ENCODE data around the gene FHAD1. TPM values are rescaled to one million over a fixed set of nuclear protein-coding genes. Genes with fewer than 3 reads are reported as not detected.

FHAD1 gene
- total and polyA plus RNA-seq, 2 donors (not counting 3 experiments of a cell fraction or from before 2014, with no cell fraction given): 0.04 to 0.69 TPM

- no peaks in the 10 kb centered on the region for H3K9me3 ChIP-seq (replicated peaks; ENCODE audit: control insufficient read depth, insufficient read depth, low read length)
- TF ChIP-seq GATA2 (IDR thresholded peaks at IDR 0.05; ENCODE audit: insufficient read depth, insufficient read length, low read depth, low read length): peak; percentile 98
- TF ChIP-seq FOS (IDR thresholded peaks at IDR 0.05; ENCODE audit: borderline replicate concordance, insufficient read depth, low read length): peak; percentile 80
- peak; percentile 48 for TF ChIP-seq POLR2A (IDR thresholded peaks at IDR 0.05; ENCODE audit: low read depth, low read length)
- TF ChIP-seq JUN (IDR thresholded peaks at IDR 0.05; ENCODE audit: borderline replicate concordance, insufficient read depth, insufficient read length, low read depth): peak; percentile 39
- no peak for TF ChIP-seq CTCF (IDR thresholded peaks at IDR 0.05; ENCODE audit: extremely low read depth in 1 of 2, insufficient read depth in 1 of 2, low read depth in 1 of 2, low read length in 2 of 2)
- TF ChIP-seq MAX (IDR thresholded peaks at IDR 0.05; ENCODE audit: insufficient read depth, insufficient read length): no peak
- peak; percentile 74 for TF ChIP-seq POLR2AphosphoS5 (IDR thresholded peaks at IDR 0.05; ENCODE audit: insufficient read depth, low read depth, low read length)
- no peak for TF ChIP-seq EZH2 (IDR thresholded peaks at IDR 0.05; ENCODE audit: borderline replicate concordance, low read depth, low read length, severe bottlenecking)
- TF ChIP-seq MYC (IDR thresholded peaks at IDR 0.05; ENCODE audit: low read depth, low read length): no peak
- POLR2A ChIA-PET: interaction anchor here (0.7 kb wide), 1 partner anchor 79 kb away, joined by 7 read pairs; no protein-coding TSS in a partner anchor
- no peaks in the 10 kb centered on the region for H4K20me1 ChIP-seq (replicated peaks; ENCODE audit: control insufficient read depth, extremely low read depth, insufficient read depth, low read length)
- no TSS peak for BruUV-seq (replicated peaks)
- H3K9ac ChIP-seq (replicated peaks; ENCODE audit: extremely low read depth, insufficient read depth, low read length): no peak overlapping the region
- H3K4me1 ChIP-seq (ENCODE audit: control insufficient read depth, extremely low read depth, insufficient read depth, low read length): peaks cover 58% of the 10 kb centered on the region
- H3K4me2 ChIP-seq (ENCODE audit: insufficient read depth, low read length): peak overlapping the region; percentile 5
- no peaks in the 10 kb centered on the region for H3K9me1 ChIP-seq (replicated peaks; ENCODE audit: control insufficient read depth, extremely low read depth, insufficient read depth, low read length)
- dilution Hi-C loops (cut with MboI; ENCODE audit: extremely low pct_ligation_motif_present, low sequenced_read_pairs): loop anchor here (10.0 kb wide), 1 partner anchor 92 kb away; no protein-coding TSS in a partner anchor
- peak overlapping the region; percentile 48 for H3K27ac ChIP-seq (ENCODE audit: insufficient read depth, low read depth, low read length)
- H3K4me3 ChIP-seq (replicated peaks in 1 of 3; ENCODE audit: insufficient read depth in 1 of 3, low read depth in 1 of 3, low read length in 3 of 3): no peak overlapping the region
- no peaks in the 10 kb centered on the region for H3K27me3 ChIP-seq (ENCODE audit: control insufficient read depth in 2 of 2, insufficient read depth in 2 of 2, low read length in 2 of 2)
- peaks cover 0 to 4% of the 10 kb centered on the region in 2 experiments for H3K36me3 ChIP-seq (ENCODE audit: control insufficient read depth in 2 of 2, extremely low read depth in 1 of 2, insufficient read depth in 2 of 2, low read length in 2 of 2)
- peaks cover 76% of the 10 kb centered on the region for H3K79me2 ChIP-seq (ENCODE audit: control insufficient read depth, insufficient read depth, low read length)
- peak; percentile 78 for DNase-seq (ENCODE audit: low read depth, low spot score)
- CTCF ChIA-PET: interaction anchor here (0.9 to 2.6 kb wide), 4 partner anchors 10 to 94 kb away, joined by 3 to 10 read pairs (median 6); no protein-coding TSS in a partner anchor
- peak; percentile 93 for FAIRE-seq
- no peak overlapping the region for H2AFZ ChIP-seq (ENCODE audit: low read depth, low read length)
- intact Hi-C loops (cut with micrococcal nuclease): loop anchor here (1.0 to 10.0 kb wide), 4 partner anchors 8 to 412 kb away; partner anchors contain the start of genes EFHD2 and TMEM51
These were observed 170.3 kb downstream of the FHAD1 start for GRCh38 chr1:15417059-15417934.

Data from endothelial cell of umbilical vein (primary cell).